ENCODE results near the gene NFKB1. TPM values are rescaled to one million over a fixed set of nuclear protein-coding genes. Genes with fewer than 3 reads are reported as not detected.

The NFKB1 gene
- total and polyA plus RNA-seq, 10 of the 15 experiments (the other 5 are each of a cell fraction or from before 2014, with no cell fraction given) = 8.7 to 110 (median 57.3) TPM

DNA sequence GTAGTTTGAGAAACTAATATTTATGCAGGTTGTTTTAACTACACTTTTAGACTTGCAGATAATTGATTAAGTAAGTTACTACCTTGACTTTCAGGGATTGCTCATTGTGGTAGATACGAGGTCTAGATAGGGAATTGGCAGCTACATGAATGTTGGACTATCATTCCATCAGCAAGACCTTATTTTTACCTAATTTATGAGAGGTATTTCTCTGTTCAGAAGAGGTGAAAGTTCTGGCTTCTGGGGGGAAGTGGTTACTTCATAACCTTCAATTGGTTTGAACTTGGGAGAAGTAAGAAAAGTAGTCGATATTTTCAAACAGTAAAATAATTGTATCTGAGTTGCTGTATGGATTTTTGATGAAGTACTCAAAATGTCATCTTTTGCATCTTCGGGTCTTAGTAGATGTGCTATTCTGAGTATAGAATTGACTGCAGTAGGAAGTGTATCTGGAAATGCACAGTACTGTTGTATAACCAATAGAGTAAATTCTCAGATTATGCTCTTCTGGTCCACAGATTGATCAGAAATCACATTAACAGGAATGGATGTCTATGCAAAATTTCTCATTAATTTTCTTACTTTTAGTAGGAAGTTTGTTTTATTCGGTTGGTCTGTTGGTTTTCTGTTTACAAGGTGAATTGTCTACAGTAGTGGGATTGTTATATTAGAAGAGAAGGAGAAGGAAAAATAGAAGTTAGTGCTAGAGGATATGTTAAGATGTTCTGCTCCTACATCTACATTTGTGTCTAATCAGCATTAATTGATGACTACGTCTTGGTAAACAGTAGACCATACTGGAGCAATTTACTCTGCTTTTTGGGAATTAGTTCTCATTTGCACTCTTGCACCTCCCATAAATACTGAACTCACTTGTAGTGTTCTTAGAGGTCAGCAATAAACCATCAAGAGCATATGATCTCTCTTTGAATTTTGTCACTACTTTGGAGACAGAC lies 3.0 kb downstream of the NFKB1 start:
- Histone ChIP-seq H3K27ac (ENCODE audit: control insufficient read depth, insufficient read depth) (peak overlapping the region; percentile 97), H3K9me3 (replicated peaks; ENCODE audit: control insufficient read depth, insufficient read depth, low read length) (no peaks in the 10 kb centered on the region; the same call in 2 of the 3 replicates), H3K4me1 (ENCODE audit: control insufficient read depth, insufficient read depth, low read length) (peaks cover 3% of the 10 kb centered on the region; the same call in 1 of the 2 replicates), H3K9ac (ENCODE audit: control insufficient read depth, insufficient read depth, low read length) (peak overlapping the region; percentile 99), H3K4me2 (ENCODE audit: control insufficient read depth, insufficient read depth) (peak overlapping the region; percentile 70), H3K4me3 (peak overlapping the region; percentile 75), H4K20me1 (ENCODE audit: control insufficient read depth, insufficient read depth) (no peaks in the 10 kb centered on the region), H2AFZ (ENCODE audit: control insufficient read depth, low read depth, low read length) (no peak overlapping the region), H3K36me3 (ENCODE audit: control insufficient read depth in 2 of 2, insufficient read depth in 2 of 2, low read length in 1 of 2) (no peaks in the 10 kb centered on the region), H3K27me3 (replicated peaks in 1 of 2; ENCODE audit: control insufficient read depth in 2 of 2, insufficient read depth in 2 of 2, low read length in 1 of 2) (no peaks in the 10 kb centered on the region), H3K79me2 (ENCODE audit: control insufficient read depth, insufficient read depth, low read length) (peaks cover 75% of the 10 kb centered on the region)
- SMC1A ChIA-PET (ENCODE audit: uncharacterized antibody, unreplicated experiment) = interaction anchor here (1.2 to 2.5 kb wide), 4 partner anchors 18 to 58 kb away, joined by 4 to 9 read pairs (median 5); no protein-coding TSS in a partner anchor
- POLR2A ChIA-PET = interaction anchor here (1.6 kb wide), 1 partner anchor 33 kb away, joined by 3 read pairs; no protein-coding TSS in a partner anchor
- CTCF ChIA-PET = interaction anchor here (1.1 to 1.3 kb wide), 2 partner anchors 10 to 17 kb away, joined by 3 to 4 read pairs; no protein-coding TSS in a partner anchor
- FAIRE-seq (no peak), DNase-seq (ENCODE audit: low read depth, low spot score) (no peak), ATAC-seq (peak; percentile 13)
- 0 out of 2 replicates have a peak, but pooled peaks have one; percentile 4 for TF ChIP-seq DPF2 (IDR thresholded peaks at IDR 0.05)
- TF ChIP-seq RCOR1 (conservative IDR thresholded peaks at IDR 0.05; ENCODE audit: low read depth, low read length) = no peak
- TF ChIP-seq ZNF24 (IDR thresholded peaks at IDR 0.05) = peak; percentile 5; the same call in 1 of the 2 replicates
- no peak for TF ChIP-seq BACH1 (IDR thresholded peaks at IDR 0.05; ENCODE audit: borderline replicate concordance)
- 0 out of 2 replicates have a peak, but pooled peaks have one; percentile 23 for TF ChIP-seq SPI1 (IDR thresholded peaks at IDR 0.05; ENCODE audit: borderline replicate concordance, insufficient read depth, low read depth, low read length)
- intact Hi-C loops (cut with micrococcal nuclease; ENCODE audit: unreplicated experiment) = loop anchor here (2.0 to 5.0 kb wide), 4 partner anchors 38 to 323 kb away; partner anchors contain the start of genes SLC39A8 and UBE2D3
- 0% methylated on average over 5 of the region's 5 CpGs for WGBS (ENCODE audit: insufficient coverage, insufficient replicate concordance, low lambda C conversion rate, missing lambda C conversion rate)
- RAD21 ChIA-PET (ENCODE audit: unreplicated experiment) = interaction anchor here (0.9 kb wide), 1 partner anchor 16 kb away, joined by 4 read pairs; no protein-coding TSS in a partner anchor
- in situ Hi-C loops (cut with MboI) = no loop called here
- BruUV-seq (replicated peaks) = no TSS peak
